ENCODE measurements around the gene ZNF283.

DNA sequence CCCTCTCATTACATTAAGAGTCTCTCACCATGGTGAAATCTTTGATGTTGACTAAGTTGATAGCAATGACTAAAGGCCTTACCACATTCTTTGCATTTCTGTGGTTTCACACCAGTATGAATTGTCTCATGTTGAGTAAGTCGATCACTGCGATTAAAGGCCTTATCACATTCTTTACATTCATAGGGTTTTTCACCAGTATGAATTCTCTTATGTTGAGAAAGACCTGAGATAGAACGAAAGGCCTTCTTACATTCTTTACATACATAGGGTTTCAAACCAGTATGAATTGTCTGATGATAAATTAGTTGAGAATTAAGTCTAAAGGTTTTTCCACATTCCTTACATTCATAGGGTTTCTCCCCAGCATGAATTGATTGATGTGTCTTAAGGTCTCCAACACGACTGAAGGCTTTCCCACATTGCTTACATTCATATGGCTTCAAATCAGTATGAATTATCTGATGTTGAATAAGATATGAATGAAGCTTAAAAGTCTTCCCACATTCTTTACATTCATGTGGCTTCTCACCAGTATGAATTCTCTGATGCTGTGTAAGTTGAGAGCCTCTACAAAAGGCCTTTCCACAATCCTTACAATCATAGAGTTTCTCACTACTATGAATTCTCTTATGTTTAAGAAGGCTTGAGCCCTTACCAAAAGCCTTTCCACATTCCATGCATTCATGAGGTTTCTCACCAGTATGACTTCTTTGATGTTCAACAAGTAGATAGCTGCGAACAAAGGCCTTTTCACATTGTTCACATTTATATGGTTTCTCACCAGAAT lies 45.6 kb downstream of the ZNF283 start:
- TF ChIP-seq, protein P1, sequence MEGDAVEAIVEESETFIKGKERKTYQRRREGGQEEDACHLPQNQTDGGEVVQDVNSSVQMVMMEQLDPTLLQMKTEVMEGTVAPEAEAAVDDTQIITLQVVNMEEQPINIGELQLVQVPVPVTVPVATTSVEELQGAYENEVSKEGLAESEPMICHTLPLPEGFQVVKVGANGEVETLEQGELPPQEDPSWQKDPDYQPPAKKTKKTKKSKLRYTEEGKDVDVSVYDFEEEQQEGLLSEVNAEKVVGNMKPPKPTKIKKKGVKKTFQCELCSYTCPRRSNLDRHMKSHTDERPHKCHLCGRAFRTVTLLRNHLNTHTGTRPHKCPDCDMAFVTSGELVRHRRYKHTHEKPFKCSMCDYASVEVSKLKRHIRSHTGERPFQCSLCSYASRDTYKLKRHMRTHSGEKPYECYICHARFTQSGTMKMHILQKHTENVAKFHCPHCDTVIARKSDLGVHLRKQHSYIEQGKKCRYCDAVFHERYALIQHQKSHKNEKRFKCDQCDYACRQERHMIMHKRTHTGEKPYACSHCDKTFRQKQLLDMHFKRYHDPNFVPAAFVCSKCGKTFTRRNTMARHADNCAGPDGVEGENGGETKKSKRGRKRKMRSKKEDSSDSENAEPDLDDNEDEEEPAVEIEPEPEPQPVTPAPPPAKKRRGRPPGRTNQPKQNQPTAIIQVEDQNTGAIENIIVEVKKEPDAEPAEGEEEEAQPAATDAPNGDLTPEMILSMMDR (IDR thresholded peaks at IDR 0.05; ENCODE audit: low read depth, low read length) = no peak
- TF ChIP-seq POLR2A (IDR thresholded peaks at IDR 0.05; ENCODE audit: extremely low read depth, insufficient read length) (no peak), MYC (IDR thresholded peaks at IDR 0.05; ENCODE audit: low read depth, low read length) (no peak)
- TF ChIP-seq, protein P2, sequence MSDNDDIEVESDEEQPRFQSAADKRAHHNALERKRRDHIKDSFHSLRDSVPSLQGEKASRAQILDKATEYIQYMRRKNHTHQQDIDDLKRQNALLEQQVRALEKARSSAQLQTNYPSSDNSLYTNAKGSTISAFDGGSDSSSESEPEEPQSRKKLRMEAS (IDR thresholded peaks at IDR 0.05; ENCODE audit: low read depth, low read length) = no peak
